HCT116 (cell line): ENCODE data around the gene AOPEP. TPM values are rescaled to one million over a fixed set of nuclear protein-coding genes. Genes with fewer than 3 reads are reported as not detected.
A peak's percentile ranks its signal among the peaks of the same experiment; 100 is the strongest.

Experiments
- ATAC-seq: fragments of 200-7000 bp; cut with Tn5 transposase; 2 replicates; pipeline ENCODE4 v1.9.1; 2020; ENCODE audit warnings: mild to moderate bottlenecking, moderate library complexity
- BruUV-seq: library from RNA; stranded (reverse); fragments of 400-500 nt; replicated peaks from 2 replicates; lab custom pipeline; 2021; lab: Mats Ljungman, UMichigan
- CTCF ChIA-PET: fragments of 300-600 bp; sonication (Branson Sonifier 250); formaldehyde crosslinking; loops from one replicate; lab custom pipeline; 2021; ENCODE audit warnings: antibody characterized with exemption; lab: Charles Lee
- POLR2A ChIA-PET: fragments of 300-600, 350-600 bp; sonication (Branson Sonifier 250); formaldehyde crosslinking; loops from one replicate; lab custom pipeline; 2021; ENCODE audit warnings: antibody characterized with exemption; lab: Charles Lee
- RAD21 ChIA-PET, 2 experiments: fragments of 300-600 bp; sonication (Branson Sonifier 250); formaldehyde crosslinking; loops; one replicate each; lab custom pipeline; 2023; ENCODE audit warnings: low total read pairs in 2 of 2; ENCODE audit not compliant: uncharacterized antibody in 2 of 2, unreplicated experiment in 2 of 2, low non-redundant PET in 1 of 2; lab: Charles Lee
- DNase-seq: peaks from one replicate; pipeline ENCODE4 v3.0.0-alpha.2; 2010; ENCODE audit warnings: low read depth, low spot score
- H2AFZ ChIP-seq: fragments of 200-600 bp; shearing (Covaris generic), sonication (generic); 2 replicates; pipeline ENCODE4 v1.6.1; 2017; ENCODE audit warnings: low read depth, mixed run types, mixed read lengths, antibody characterized with exemption, low read length; ENCODE audit not compliant: poor library complexity, severe bottlenecking
- H3K27ac ChIP-seq: 2 replicates; pipeline ENCODE4 v1.5.1; 2012; ENCODE audit warnings: low read depth, low read length
- H3K27me3 ChIP-seq: fragments of 200-600 bp; sonication (generic); 2 replicates; pipeline ENCODE4 v1.6.1; 2016; ENCODE audit warnings: mixed run types, low read length, mixed read lengths; ENCODE audit not compliant: insufficient read depth
- H3K36me3 ChIP-seq, 2 experiments: fragments of 200-500 bp in 1 of 2; fragments of 200-600 bp in 1 of 2; sonication (Bioruptor generic) in 1 of 2; sonication (generic) in 1 of 2; 2 replicates each; pipeline versions ENCODE4 v1.5.1 to v1.6.1; 2014 to 2016; ENCODE audit warnings: low read length in 2 of 2, inconsistent platforms in 1 of 2, mixed read lengths in 1 of 2, mixed run types in 1 of 2; ENCODE audit not compliant: insufficient read depth in 2 of 2, control insufficient read depth in 1 of 2
- H3K4me1 ChIP-seq, 2 experiments: fragments of 200-600 bp in 1 of 2; sonication (generic) in 1 of 2; 2 replicates each; pipeline versions ENCODE4 v1.5.1 to v1.6.1; 2012 to 2017; ENCODE audit warnings: low read length in 2 of 2, inconsistent platforms in 1 of 2, mild to moderate bottlenecking in 1 of 2, mixed read lengths in 1 of 2, mixed run types in 1 of 2, moderate library complexity in 1 of 2; ENCODE audit not compliant: insufficient read depth in 2 of 2, control insufficient read depth in 1 of 2
- H3K4me2 ChIP-seq: fragments of 200-600 bp; sonication (generic); 2 replicates; pipeline ENCODE4 v1.6.1; 2017; ENCODE audit warnings: mixed run types, low read length, mixed read lengths
- H3K4me3 ChIP-seq, 2 experiments: fragments of 200-600 bp in 1 of 2; sonication (generic) in 1 of 2; replicated peaks in 1 of 2; 2 replicates each; pipeline ENCODE4 v1.5.1; 2011 to 2016; ENCODE audit warnings: low read length in 2 of 2, control low read depth in 1 of 2, low read depth in 1 of 2, mild to moderate bottlenecking in 1 of 2, mixed read lengths in 1 of 2, mixed run types in 1 of 2
- H3K79me2 ChIP-seq: fragments of 200-600 bp; sonication (generic); 2 replicates; pipeline ENCODE4 v1.6.1; 2017; ENCODE audit warnings: mild to moderate bottlenecking, mixed run types, low read length, moderate library complexity, mixed read lengths; ENCODE audit not compliant: insufficient read depth
- H3K9ac ChIP-seq: fragments of 200-600 bp; sonication (generic); 2 replicates; pipeline ENCODE4 v1.6.1; 2016; ENCODE audit warnings: low read length, mixed read lengths
- H3K9me2 ChIP-seq: fragments of 200-600 bp; sonication (generic), shearing (Covaris generic); 2 replicates; pipeline ENCODE4 v1.6.1; 2017; ENCODE audit warnings: mixed run types, mild to moderate bottlenecking, moderate library complexity; ENCODE audit not compliant: insufficient read depth
- H3K9me3 ChIP-seq, 2 experiments: fragments of 200-500 bp in 1 of 2; fragments of 200-600 bp in 1 of 2; sonication (Bioruptor generic) in 1 of 2; sonication (generic) in 1 of 2; 2 replicates each; pipeline ENCODE4 v1.6.1; 2014 to 2017; ENCODE audit warnings: low read length in 2 of 2, mixed read lengths in 2 of 2, inconsistent platforms in 1 of 2, low read depth in 1 of 2, mild to moderate bottlenecking in 1 of 2, mixed run types in 1 of 2, moderate library complexity in 1 of 2; ENCODE audit not compliant: control insufficient read depth in 1 of 2, insufficient read depth in 1 of 2
- H4K20me1 ChIP-seq: fragments of 200-600 bp; sonication (generic), shearing (Covaris generic); 2 replicates; pipeline ENCODE4 v1.6.1; 2017; ENCODE audit warnings: mixed run types, mild to moderate bottlenecking, moderate library complexity; ENCODE audit not compliant: insufficient read depth
- EGR1 ChIP-seq: IDR thresholded peaks from 2 replicates; pipeline ENCODE4 v1.6.1; 2012; ENCODE audit warnings: low read depth
- EZH2 ChIP-seq: fragments of 200-600 bp; sonication (generic); IDR thresholded peaks from 2 replicates; pipeline ENCODE4 v1.6.1; 2017; ENCODE audit warnings: antibody characterized with exemption, mixed run types
- FOSL1 ChIP-seq: IDR thresholded peaks from 2 replicates; pipeline ENCODE4 v1.6.1; 2012; ENCODE audit warnings: low read depth
- intact Hi-C: fragments of 100-400 bp; cut with micrococcal nuclease; formaldehyde crosslinking; loops from 2 replicates; pipeline ENCODE4 v1.10.0; 2022
- total RNA-seq: library from RNA; stranded (reverse); gene quantifications from one replicate; pipeline ENCODE4 v1.2.1, GENCODE V29; 2021; ENCODE audit not compliant: unreplicated experiment
- TF ChIP-seq, protein P1 (sequence below): IDR thresholded peaks from 2 replicates; pipeline ENCODE4 v1.6.1; 2012; ENCODE audit warnings: low read depth

Gene AOPEP
- total RNA-seq, 1 experiment from 2014 or later = 15.1 TPM

DNA sequence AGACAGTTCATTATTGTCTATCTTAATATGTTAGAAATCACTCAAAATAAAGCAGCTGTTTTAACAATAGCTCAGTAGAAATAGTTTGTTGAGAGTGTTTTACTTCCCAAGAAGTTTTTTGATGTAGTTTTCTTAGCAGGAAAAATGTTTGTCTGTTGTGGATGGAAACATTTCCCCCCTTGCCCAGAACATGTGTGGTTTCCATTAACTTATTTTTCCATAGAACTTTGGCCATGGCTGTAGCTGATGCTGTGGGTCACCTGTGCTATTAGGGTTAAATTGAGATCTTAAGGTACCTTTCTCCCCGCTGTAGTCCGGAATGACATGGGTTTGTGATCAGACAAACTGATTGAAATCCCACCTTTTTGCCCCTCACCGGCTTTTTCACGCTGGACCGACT is 296.2 kb downstream of the AOPEP start:
- RAD21 ChIA-PET = no interaction called here
- peak overlapping the region; percentile 50 for H3K9ac ChIP-seq
- TF ChIP-seq FOSL1 (no peak), EGR1 (no peak), EZH2 (no peak)
- TF ChIP-seq, protein P1, sequence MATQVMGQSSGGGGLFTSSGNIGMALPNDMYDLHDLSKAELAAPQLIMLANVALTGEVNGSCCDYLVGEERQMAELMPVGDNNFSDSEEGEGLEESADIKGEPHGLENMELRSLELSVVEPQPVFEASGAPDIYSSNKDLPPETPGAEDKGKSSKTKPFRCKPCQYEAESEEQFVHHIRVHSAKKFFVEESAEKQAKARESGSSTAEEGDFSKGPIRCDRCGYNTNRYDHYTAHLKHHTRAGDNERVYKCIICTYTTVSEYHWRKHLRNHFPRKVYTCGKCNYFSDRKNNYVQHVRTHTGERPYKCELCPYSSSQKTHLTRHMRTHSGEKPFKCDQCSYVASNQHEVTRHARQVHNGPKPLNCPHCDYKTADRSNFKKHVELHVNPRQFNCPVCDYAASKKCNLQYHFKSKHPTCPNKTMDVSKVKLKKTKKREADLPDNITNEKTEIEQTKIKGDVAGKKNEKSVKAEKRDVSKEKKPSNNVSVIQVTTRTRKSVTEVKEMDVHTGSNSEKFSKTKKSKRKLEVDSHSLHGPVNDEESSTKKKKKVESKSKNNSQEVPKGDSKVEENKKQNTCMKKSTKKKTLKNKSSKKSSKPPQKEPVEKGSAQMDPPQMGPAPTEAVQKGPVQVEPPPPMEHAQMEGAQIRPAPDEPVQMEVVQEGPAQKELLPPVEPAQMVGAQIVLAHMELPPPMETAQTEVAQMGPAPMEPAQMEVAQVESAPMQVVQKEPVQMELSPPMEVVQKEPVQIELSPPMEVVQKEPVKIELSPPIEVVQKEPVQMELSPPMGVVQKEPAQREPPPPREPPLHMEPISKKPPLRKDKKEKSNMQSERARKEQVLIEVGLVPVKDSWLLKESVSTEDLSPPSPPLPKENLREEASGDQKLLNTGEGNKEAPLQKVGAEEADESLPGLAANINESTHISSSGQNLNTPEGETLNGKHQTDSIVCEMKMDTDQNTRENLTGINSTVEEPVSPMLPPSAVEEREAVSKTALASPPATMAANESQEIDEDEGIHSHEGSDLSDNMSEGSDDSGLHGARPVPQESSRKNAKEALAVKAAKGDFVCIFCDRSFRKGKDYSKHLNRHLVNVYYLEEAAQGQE = no peak
- TF ChIP-seq, all 23 proteins: peak for 0
- Histone ChIP-seq H4K20me1 (no peaks in the 10 kb centered on the region), H2AFZ (no peak overlapping the region), H3K4me3 (peak overlapping the region in 1 of 2 experiments; percentile 12; a peak in 1 of 4 replicates), H3K27me3 (no peaks in the 10 kb centered on the region), H3K9me2 (no peaks in the 10 kb centered on the region), H3K4me2 (peak overlapping the region; percentile 64), H3K4me1 (peaks cover 48 to 59% of the 10 kb centered on the region in 2 experiments), H3K27ac (peak overlapping the region; percentile 86), H3K36me3 (peaks cover 0 to 3% of the 10 kb centered on the region in 2 experiments; a peak in 2 of 4 replicates), H3K79me2 (peaks cover 3% of the 10 kb centered on the region; the same call in 1 of the 2 replicates), H3K9me3 (no peaks in the 10 kb centered on the region)
- BruUV-seq = no TSS peak
- DNase-seq (no peak), ATAC-seq (no peak)
- ChIA-PET CTCF (no interaction called here), POLR2A (no interaction called here)
- intact Hi-C loops = no loop called here
